HT-29 (cell line): Measurements from ENCODE around the gene RAB5B. TPM values are rescaled to one million over a fixed set of nuclear protein-coding genes. Genes with fewer than 3 reads are reported as not detected.
"Not testable (repeated sequence)": the region's sequence is repeated elsewhere in the genome, so short reads cannot be mapped to it uniquely, and the experiment has no call there.

ENCODE experiments used
- DNase-seq: peaks from one replicate; pipeline ENCODE4 v3.0.0-alpha.2; 2015; ENCODE audit warnings: low spot score
- total RNA-seq: library from RNA; depleted of rRNA; stranded (reverse); fragments of >200 nt; shearing (Covaris generic); gene quantifications from 2 replicates; pipeline ENCODE4 v1.2.3, GENCODE V29; 2014

The RAB5B gene
- total RNA-seq, 1 experiment from 2014 or later: 35.0 TPM

DNA sequence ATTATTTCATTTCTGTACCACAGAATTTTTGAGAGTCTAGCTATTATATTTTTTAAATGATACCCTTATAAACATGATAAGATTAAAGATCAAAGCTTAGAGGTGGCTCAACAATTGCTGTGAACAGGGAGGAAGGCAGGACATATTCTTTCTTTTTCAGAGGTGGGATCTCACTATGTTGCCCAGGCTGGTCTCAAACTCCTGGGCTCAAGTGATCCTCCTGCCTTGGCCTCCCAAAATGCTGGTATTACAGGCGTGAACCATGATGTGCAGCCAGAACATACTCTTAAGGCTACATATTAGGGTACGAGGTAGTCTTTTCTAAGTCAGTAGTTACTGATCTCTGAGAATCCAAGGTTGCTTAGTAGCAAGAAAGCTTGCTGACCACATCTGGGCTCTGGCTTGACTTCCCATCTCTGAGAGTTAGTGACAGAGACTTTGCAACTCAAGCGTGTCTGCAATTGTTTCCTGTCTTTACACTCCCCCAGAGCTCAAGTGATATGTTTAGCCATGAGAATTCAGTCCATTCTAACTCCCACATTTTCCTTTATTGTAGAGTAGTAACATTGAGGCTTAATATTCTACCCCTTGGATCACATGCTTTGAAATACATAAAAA is 8.6 kb downstream of the RAB5B start:
- DNase-seq: no peak

GRCh38 chr12:55983232-55983842 is 9.5 kb downstream of the RAB5B start:
- no peak for DNase-seq

DNA sequence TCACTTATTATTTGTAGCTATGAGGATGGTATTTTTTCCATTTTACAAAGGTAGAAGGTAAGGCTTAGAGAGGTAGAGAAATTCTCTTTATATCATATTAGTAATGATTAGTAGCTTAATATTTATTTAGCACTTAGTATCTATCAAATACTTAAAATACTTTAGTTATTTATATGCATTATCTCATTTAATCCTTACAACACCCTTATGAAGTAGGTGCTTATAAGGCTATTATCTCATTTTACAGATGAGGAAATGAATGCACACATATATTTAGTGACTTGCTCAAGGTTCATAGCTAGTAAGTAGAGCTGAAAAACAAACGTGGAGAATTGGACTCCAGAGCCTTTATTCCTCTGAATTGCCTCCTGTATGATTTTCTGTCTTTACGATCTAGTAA is 11.0 kb downstream of the RAB5B start:
- no peak for DNase-seq

DNA sequence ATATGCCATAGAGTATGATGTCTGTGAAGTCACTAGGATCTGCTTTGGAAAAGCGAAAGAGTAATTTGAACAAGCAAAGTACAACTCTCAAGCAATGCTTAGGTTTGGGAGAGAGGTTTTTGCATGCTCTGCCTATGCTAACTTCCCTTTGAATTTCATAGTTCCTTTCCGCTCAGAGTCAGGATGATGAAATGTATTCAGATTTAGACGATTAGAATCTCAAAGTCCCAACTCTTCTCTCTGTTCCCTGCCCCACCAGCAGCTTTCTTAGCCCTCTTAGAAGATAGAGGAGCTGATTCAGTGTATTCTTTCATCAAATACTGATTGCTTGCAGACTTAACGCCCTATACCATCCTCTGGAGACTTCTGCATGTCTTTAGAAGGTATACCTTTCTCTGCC is 11.5 kb downstream of the RAB5B start:
- no peak for DNase-seq

GRCh38 chr12:55985976-55986375 is 12.1 kb downstream of the RAB5B start:
- not testable (repeated sequence) for DNase-seq

DNA sequence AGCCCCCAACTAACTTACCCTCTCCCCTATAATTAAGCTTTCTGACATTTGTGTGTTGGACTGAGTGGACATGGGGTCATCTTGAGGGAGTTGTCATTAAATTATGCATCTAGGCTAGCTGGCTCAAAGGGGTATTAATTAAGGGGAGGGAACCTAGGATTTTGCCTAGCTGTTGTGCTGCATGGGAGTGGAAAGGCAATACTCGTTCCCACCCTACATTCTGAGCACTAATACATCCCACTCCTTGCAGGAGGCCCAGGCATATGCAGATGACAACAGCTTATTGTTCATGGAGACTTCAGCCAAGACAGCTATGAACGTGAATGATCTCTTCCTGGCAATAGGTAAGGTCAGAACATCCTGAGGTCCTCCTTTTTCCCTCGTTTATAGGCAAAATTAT is 17.2 kb downstream of the RAB5B start:
- DNase-seq: no peak

DNA sequence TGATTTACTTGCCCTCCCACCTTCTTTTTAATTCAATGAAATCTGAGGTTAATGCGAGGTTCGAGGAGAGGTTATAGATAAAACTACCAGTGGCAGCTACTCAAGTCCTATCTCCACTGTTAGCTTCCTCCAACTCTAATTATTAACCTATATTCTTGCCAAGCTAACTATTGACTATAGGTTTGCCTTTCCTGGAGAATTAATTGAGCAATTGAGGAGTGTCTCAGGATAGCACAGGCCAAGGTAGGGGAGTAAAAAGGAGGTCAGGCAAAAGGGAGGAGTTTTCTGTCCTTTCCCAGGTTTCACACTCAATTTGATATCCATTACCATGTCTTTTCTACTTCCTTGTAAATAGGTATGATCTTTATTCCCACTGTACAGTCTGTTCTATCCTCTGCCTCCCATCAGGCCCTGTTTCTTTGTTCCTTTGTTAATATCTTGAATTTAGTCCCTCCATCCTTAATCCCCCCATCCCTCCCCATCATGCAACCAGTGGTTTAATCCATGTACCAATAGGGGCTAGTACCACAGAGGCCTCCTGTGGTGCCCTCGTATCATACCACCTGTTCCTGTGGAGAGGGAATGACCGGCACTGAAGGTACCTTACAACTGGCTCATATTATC is 19.5 kb downstream of the RAB5B start:
- no peak for DNase-seq

- DNase-seq: no peak
Observed at GRCh38 chr12:55995366-55995765, 21.5 kb downstream of the RAB5B start.

GRCh38 chr12:55996201-55996714 is 22.4 kb downstream of the RAB5B start:
- DNase-seq: peak; percentile 82

DNA sequence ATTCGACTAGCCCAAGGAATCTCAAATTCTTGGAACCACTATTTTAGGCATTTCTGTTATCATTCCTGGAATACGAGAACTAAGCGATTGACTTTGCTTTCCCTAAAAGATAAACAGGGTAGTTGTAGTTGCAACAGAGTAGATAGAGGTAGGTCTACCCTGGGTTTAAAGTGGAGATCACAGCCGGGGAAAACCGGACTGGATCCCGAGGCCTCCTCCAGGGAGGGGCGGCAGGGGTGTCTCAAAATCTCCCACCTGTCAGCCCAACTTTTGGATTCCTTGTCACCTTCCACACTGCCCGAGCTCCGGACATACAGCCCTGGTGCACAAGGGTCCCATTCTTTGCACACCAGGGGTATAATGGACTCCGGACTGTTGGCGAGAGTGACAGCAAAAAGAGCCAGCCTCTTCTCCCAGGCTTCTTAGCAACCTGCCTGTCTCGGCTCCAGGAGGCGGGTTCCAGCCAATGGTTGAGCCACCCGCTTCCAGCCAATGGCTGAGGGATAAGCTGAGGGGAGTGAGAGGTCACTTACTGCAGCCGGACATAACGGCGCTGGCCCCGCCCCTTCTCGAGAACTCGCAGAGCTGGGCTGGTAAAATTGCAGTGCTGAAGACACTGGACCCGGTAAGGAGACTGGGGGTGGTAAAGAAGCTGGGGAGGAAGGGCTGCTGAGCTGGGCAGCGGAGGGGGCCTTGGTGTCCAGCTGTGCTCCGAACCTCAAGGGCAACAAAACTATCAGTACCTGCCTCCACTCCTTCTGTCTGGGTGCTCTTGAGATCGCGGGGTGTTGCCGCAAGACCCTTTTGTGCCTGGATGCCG is 23.0 kb downstream of the RAB5B start, which contains the start of gene SUOX:
Gene SUOX (plus strand): TSS at position 562 of the 820 bp plus-strand sequence. CDS start 4,946 bp downstream, outside the sequence.
- DNase-seq: peak; percentile 97

DNA sequence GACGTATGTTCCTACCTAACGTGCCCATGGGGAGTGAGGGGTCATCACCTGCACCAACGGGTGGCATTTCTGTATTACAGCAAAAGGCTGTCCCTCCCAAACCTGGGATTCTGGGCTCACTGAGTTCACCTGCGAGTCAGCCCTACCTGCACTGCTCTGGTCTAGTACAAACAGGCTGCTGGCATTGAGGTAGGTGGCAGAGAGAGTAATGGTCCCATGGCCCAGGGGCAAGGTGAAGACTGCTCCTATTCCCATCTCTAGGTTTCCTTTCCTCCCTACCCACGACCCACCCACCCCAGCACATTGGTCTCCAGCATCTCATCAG is 23.6 kb downstream of the RAB5B start:
- no peak for DNase-seq

DNA sequence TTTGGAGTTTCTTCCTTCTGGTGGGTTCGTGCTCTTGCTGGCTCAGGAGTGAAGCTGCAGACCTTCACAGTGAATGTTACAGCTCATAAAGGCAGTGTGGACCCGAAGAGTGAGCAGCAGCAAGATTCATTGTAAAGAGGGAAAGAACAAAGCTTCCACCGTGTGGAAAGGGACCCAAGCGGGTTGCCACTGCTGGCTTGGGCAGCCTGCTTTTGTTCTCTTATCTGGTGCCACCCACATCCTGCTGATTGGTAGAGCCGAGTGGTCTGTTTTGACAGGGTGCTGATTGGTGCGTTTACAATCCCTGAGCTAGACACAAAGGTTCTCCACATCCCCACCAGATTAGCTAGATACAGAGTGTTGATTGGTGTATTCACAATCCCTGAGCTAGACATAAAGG is 25.6 kb downstream of the RAB5B start:
- DNase-seq: not testable (repeated sequence)

DNA sequence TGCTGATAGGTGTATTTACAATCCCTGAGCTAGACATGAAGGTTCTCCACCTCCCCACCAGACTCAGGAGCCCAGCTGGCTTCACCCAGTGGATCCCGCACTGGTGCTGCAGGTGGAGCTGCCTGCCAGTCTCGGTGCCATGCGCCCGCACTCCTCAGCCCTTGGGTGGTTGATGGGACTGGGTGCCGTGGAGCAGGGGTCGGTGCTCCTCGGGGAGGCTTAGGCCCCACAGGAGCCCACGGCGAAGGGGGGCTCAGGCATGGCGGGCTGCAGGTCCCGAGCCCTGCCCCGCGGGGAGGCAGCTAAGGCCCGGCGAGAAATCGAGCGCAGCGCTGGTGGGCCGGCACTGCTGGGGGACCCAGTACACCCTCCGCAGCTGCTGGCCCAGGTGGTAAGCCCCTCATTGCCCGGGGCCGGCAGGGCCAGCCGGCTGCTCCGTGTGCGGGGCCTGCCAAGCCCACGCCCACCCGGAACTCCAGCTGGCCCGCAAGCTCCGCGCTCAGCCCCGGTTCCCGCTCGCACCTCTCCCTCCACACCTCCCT is 26.2 kb downstream of the RAB5B start:
- DNase-seq: not testable (repeated sequence)

DNA sequence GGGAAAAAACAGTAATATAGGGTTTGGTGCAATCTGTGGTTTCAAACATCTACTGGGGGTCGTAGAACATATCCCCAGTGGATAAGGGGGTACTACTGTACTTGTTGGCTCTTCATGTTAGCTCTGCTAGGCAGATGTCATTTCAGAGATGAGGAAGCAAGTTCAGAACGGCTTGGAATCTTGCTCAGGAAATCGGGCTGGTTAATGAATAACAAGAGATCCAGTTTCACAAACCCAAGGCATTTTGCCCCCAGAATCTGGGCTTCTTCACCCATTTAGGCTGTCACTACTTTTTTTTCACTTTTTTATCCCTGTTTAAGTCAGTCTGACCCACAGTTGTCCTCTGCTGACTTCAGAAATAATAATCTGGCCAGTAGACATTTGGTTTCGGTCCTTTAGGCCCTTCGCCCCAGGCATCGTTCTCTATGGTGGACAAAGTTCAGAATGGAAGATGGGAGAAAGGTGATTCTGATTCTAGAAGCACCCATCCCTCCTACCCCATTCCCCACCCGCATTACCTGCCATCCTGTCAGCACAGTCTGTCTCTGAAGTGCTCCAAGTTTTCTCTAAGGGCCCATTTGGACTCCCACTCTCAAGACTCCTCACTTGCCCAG is 27.7 kb downstream of the RAB5B start:
- DNase-seq: peak; percentile 39

GRCh38 chr12:56003376-56003775 is 29.5 kb downstream of the RAB5B start:
- DNase-seq: not testable (repeated sequence)

DNA sequence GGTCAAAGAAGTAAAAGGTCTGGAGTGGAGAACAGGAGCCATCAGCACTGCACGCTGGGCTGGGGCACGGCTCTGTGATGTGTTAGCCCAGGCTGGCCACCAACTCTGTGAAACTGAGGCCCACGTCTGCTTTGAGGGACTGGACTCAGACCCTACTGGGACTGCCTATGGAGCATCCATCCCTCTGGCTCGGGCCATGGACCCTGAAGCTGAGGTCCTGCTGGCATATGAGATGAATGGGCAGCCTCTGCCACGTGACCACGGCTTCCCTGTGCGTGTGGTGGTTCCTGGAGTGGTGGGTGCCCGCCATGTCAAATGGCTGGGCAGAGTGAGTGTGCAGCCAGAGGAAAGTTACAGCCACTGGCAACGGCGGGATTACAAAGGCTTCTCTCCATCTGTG is 30.3 kb downstream of the RAB5B start:
- no peak for DNase-seq

GRCh38 chr12:56007564-56008559 is 34.0 kb downstream of the RAB5B start:
- peak; percentile 36 for DNase-seq

DNA sequence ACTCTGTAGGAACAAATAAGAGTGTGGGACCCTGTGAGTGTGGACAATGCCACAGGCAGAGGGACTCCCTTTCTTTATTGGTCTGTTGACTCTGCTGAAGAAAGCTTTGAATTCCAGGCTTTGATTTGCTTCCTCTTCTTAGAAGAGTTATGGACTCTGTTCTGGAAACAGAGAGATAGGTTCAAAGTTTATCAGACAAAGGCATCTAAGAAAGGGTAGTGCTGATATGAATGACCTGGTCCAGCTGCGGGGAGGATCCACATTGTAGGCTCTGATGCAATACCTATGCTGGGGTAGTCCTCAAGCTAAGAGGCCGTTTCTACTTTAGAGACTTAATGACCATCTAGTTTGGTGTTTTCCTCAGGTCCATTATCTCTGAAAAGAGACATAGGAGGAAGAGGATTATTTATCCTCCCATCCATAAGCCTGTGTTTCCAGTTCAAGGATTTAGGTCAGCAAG is 36.3 kb downstream of the RAB5B start:
- DNase-seq: no peak

DNA sequence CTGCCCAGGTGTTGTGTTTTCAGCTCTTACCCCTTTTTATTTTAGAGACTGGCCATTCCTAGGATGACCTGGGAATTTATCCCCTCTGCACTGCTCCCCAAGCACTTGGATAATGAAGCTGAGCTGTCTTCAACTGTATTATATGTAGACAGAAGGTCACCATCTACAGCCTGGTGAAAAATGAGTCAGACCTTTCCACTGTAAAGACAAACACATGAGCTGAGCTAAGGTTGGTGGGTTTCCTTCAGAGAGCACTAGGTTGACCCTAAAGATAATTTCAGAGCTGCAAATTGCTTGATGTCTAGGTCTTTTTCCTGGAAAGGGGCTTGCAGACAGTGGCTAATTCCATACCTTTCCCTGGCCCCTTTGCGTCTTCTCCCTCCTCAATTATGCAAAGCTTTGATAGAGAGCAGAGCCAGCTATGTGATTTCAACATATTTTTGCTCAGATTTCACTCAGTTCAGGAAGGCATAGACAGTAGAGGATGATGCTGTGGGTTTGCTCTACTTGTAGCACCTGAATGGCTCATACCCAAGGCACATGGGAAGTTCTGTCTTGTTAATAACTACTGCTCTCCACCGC is 37.7 kb downstream of the RAB5B start:
- no peak for DNase-seq

DNA sequence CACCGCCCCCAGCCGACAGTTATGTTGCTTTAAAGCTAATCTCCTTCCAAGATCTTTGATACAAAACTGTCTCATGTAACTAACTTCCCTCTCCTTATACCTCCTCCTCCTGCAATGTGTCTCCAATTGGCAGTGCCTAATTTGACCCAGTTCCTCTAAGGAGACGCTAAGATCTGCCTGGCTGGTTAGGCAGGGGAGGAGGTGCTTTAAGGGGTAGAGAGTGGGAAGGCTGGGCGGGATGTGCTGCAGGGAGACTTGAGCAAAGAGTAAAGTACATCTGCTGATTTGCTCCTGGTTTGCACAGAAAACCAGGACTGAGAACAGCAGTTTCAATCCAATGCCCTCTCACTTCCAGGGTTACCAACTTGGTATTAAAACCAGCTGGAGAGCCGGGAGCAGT is 39.6 kb downstream of the RAB5B start:
- no peak for DNase-seq
